ENCODE results near the gene KIAA0513.
A peak's percentile ranks its signal among the peaks of the same experiment; 100 is the strongest.

Gene KIAA0513, protein sequence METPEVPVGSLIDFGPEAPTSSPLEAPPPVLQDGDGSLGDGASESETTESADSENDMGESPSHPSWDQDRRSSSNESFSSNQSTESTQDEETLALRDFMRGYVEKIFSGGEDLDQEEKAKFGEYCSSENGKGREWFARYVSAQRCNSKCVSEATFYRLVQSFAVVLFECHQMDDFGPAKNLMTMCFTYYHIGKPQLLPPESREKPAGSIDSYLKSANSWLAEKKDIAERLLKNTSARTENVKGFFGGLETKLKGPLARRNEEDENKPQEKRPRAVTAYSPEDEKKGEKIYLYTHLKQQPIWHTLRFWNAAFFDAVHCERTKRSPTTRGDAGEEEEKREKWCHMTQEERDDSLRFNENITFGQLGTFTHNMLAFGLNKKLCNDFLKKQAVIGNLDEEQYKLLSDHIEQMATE

GRCh38 chr16:85027349-85027957, at the start of gene KIAA0513:
KIAA0513 (plus strand) TSS chr16:85027795; CDS start chr16:85067072, 39,277 bp downstream.
- DNase-seq = peak; percentile 94

- no peak for DNase-seq
Measured at GRCh38 chr16:84979516-84979915, 48.1 kb upstream of the KIAA0513 start.

GRCh38 chr16:84982434-84982833, 45.2 kb upstream of the KIAA0513 start:
- DNase-seq = no peak

DNA sequence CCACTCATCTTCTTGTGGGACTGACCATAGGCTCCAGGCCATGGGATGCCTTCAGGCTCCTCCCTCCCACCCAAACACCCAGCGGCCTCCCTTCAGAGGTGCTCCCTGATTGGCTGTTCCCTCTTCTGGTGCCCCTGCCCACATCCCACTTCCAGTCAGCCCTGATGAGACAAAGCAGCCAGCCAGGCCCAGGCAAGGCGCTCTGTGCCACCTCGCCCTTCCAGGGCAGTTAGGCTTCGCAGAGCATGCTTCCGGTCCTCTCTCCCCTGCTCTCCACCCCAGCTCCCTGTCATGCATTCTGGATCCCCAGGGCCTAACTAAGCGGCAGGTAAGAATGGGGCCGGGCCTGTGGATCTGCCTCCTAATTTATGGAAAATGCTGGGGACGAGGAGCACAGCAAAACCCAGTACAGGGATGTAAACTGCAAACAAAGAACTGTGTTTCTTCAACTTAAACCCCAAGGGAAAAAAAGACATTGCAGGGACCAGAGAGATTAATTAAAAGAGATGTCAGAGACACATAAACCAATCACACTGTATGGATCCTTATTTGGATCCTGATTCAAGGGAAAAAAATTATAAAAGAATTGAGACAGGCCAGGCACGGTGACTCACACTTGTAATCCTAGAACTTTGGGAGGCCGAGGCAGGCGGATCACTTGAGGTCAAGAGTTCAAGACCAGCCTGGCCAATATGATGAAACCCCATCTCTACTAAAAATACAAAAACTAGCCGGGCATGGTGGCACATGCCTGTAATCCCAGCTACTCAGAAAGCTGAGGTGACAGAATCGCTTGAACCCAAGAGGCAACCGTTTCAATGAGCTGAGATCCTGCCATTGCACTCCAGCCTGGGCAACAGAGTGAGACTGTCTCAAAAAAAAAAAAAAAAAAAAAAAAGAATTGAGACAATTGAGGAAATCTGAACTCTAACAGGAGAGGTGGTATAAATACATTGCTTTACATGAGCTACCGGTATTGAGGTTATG, 42.2 kb upstream of the KIAA0513 start:
- no peak for DNase-seq

DNA sequence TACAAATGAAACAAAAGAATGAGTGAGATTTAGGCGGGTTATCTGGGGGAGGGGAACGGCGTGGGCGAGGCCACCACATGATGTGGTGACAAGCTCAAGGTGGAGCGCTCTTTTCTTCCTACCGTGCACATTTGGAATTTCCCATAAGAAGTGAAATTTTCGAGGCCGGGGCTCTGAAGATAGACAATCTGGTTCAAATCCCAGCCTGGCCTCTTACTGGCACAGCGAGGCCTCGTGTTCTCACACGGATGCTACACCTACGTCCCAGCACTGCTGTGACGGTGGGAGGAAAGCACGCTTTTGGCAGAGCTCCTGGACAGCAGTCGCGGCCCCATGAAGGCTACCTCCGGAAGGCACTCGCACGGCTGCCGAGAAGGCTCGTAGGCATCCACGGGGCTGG, 41.5 kb upstream of the KIAA0513 start:
- no peak for DNase-seq

DNA sequence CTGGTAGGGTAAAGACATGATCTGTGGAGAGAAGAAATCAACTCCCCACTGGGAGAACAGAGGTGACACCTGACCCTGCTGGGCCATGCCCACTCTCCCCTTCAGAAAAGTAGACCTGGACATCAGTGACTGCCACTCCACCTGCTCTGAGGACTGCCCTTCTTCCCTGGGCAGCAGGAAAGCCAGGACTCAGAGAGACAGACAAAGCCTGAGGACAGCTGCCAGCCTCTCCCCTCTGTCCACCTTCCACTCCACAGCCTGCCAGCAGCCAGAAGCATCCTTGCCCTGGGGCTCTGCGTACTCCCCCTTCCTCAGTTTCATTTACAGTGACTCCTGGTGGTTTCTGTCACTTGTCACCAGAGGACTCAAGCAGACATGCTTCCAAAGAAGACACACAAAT, 40.7 kb upstream of the KIAA0513 start:
- no peak for DNase-seq

- DNase-seq = no peak
Measured at GRCh38 chr16:84988328-84989080, 39.1 kb upstream of the KIAA0513 start.

GRCh38 chr16:84989749-84990620, 37.6 kb upstream of the KIAA0513 start:
- no peak for DNase-seq

- DNase-seq = no peak
Measured at GRCh38 chr16:84990782-84991181, 36.8 kb upstream of the KIAA0513 start.

GRCh38 chr16:84992717-84993075, 34.9 kb upstream of the KIAA0513 start:
- no peak for DNase-seq

DNA sequence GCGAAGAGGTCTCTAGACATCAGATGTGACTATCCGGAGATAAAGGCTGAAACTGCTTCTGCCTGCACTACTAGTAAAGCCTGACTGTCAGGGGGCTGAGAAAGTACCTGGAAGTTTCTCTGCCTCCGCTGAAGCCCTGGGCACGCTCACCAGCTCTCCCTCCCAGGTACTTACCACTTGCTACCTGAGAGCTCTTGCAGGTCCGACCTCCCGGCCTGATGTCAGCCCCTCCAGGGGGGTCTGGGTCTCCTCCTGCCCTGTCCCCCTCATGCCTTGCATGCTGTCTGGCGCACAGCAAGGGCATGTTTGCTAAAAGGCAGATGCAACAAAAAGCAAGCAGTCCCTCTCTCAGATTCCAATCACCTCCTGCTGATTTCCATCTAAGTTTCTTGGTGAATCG, 33.7 kb upstream of the KIAA0513 start:
- DNase-seq = no peak

GRCh38 chr16:84995663-84996062, 31.9 kb upstream of the KIAA0513 start:
- no peak for DNase-seq

GRCh38 chr16:84996365-84996764, 31.2 kb upstream of the KIAA0513 start:
- DNase-seq = no peak

GRCh38 chr16:84999200-84999599, 28.4 kb upstream of the KIAA0513 start:
- DNase-seq = peak; percentile 53

DNA sequence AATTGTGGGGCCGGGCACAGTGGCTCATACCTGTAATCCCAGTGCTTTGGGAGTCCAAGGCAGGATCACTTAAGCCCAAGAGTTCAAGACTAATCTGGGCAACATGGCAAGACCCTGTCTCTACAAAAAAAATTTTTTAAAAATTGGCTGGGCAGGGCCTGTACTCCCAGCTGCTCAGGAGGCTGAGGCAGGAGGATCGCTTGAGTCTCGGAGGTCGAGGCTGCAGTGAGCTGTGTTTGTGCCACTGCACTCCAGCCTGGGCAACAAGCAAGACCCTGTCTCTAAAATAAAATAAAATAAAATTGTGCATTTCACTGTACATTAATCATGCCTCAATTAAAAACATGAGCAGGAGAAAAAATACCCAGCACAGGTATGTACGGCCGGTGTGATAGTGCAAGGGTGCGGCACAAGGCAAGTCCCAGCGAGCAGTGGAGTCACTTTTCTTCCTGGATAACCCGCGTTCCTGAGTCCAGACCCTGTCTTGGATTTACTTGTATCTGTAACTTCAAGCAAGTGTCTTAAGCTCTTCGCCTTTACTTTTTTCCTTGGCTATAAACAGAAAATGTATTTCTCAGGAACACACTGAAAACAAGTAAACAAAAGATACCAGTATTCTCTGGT, 27.6 kb upstream of the KIAA0513 start:
- DNase-seq = no peak

DNA sequence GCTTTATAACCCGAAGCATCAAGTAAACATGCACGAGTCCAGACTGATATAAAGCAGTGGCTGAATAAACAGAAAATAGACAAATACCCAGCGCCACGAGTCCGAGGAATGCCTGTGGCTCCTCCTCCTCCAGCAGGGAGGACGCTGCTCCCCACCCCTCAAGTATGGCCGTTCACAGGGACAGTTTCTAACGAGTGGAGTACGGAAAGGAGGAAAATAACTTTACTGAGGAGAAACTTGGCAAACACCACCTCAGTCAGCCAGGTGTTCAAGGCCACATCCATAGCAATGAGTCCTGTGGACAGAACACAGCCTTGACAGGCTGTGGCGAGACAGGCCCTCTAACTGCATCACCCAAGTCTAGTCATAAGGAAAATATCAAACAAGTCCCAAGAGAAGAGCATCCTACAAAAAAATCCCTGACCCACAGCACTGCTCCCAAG, 25.5 kb upstream of the KIAA0513 start:
- no peak for DNase-seq

- DNase-seq = no peak
Measured at GRCh38 chr16:85002608-85003007, 25.0 kb upstream of the KIAA0513 start.

DNA sequence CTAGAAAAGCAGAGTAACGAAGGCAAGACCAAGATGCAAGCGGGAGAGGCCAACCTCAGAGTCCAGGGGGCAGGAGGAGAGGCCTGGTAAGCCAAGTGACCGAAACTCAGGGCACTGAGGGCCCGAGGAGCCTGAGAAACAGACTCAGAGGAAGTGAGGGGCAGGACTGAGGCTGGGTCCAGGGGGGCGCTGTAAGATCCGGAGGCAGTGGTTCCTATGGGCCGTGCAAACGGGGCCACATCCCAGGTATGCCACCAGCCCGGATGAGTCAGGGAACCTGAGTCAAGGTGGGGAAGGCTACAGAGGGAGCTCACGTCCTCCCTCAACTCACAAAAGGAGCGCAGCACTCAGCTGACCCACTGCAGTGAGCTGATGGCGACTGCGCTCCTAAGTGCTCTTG, 24.5 kb upstream of the KIAA0513 start:
- no peak for DNase-seq

DNA sequence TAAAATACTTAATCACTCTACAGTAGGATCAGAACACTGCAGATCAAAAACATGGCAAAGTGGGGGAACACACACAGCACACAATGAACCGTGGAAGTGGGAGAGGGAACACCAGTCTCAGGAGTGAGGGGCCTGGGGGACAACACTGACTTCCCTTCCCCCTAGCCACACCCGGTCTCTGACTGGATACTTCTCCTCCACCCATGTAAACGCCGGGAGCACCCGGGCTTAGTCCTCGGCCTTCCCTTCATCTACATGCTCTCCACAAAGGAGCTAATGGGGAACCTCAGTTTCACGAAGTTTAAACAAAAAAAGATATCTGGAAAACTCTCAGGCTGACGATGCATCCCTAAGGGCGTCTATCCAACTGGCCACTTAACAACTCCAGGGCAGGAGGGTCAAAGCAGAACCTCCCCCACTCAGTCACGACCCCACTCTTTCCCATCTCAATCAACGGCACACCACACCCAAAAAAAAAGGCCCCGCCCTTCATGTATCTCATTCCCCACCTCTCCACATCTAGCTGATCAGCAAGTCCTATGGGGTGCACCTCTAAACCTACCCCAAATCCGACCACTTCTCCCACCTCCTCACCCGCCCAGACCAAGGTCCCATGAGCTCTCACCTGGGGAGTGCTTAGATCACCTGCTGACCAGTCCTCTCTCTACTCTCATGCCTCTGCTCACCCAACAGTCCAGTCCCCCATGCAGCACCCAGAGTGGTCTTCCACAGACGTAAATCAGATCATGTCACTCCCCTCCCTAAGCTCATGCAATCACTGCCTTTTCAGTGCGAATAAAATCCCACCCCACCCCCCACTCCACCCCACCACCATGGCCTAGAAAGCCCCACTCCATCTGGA, 23.6 kb upstream of the KIAA0513 start:
- no peak for DNase-seq

GRCh38 chr16:85004587-85005205, 22.9 kb upstream of the KIAA0513 start:
- no peak for DNase-seq
